Activated CD4-positive, alpha-beta T cell treated with anti-CD3 and anti-CD28 coated beads, Interleukin-2, amount 50 U/mL, for 16 hours (primary cell): ENCODE measurements around the gene TMEM87B.

ENCODE experiments used
- DNase-seq: peaks from one replicate; pipeline ENCODE4 v3.0.0-alpha.2; 2020

The TMEM87B gene

GRCh38 chr2:112153179-112153490 is 98.1 kb downstream of the TMEM87B start:
- DNase-seq, result no peak

- DNase-seq, result no peak
Measured at GRCh38 chr2:112153501-112153900, 98.4 kb downstream of the TMEM87B start.

- DNase-seq, result no peak
Measured at GRCh38 chr2:112154246-112155117, 99.4 kb downstream of the TMEM87B start.

GRCh38 chr2:112155331-112156151 is 100.5 kb downstream of the TMEM87B start:
- DNase-seq, result peak; percentile 35

GRCh38 chr2:112156152-112156986 is 101.3 kb downstream of the TMEM87B start:
- DNase-seq, result peak; percentile 52

GRCh38 chr2:112157472-112157871 is 102.4 kb downstream of the TMEM87B start:
- no peak for DNase-seq

GRCh38 chr2:112159454-112159921 is 104.4 kb downstream of the TMEM87B start:
- DNase-seq, result no peak

- DNase-seq, result no peak
Measured at GRCh38 chr2:112160283-112161250, 105.5 kb downstream of the TMEM87B start.

- DNase-seq, result no peak
Measured at GRCh38 chr2:112161431-112162145, 106.5 kb downstream of the TMEM87B start.

- no peak for DNase-seq
Measured at GRCh38 chr2:112162341-112162740, 107.3 kb downstream of the TMEM87B start.

- DNase-seq, result no peak
Measured at GRCh38 chr2:112162956-112163355, 107.9 kb downstream of the TMEM87B start.

- DNase-seq, result no peak
Measured at GRCh38 chr2:112163541-112163981, 108.5 kb downstream of the TMEM87B start.

GRCh38 chr2:112164876-112165275 is 109.8 kb downstream of the TMEM87B start:
- no peak for DNase-seq

GRCh38 chr2:112165296-112165695 is 110.2 kb downstream of the TMEM87B start:
- DNase-seq, result no peak

- no peak for DNase-seq
Measured at GRCh38 chr2:112166806-112167499, 111.9 kb downstream of the TMEM87B start.

GRCh38 chr2:112168422-112169124 is 113.5 kb downstream of the TMEM87B start:
- DNase-seq, result no peak
